GM21367 (cell line): ENCODE results near the gene FBXW8.
A peak's percentile ranks its signal among the peaks of the same experiment; 100 is the strongest.
"Not testable (repeated sequence)": the region's sequence is repeated elsewhere in the genome, so short reads cannot be mapped to it uniquely, and the experiment has no call there.

Source experiments
- ATAC-seq: cut with Tn5 transposase; IDR thresholded peaks from one replicate; pipeline ENCODE4 v1.9.1; 2021; ENCODE audit not compliant: unreplicated experiment

The FBXW8 gene

DNA sequence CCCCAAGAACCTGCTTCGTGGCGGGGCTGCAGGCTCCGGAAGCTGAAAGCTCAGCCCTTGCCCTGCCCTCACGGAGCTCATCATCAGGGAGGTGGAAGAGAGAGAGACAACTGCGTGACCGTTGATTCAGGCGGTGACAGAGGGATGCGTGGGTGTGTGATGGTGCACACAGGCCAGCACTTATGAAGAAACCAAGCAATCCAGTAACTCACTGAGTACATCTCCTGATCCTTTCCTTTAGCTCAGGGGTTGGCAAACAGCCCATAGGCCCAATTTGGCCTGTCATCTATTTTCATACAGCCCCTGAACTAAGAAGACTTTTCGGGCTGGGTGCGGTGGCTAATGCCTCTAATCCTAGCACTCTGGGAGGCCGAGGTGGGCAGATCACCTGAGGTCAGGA, 138.5 kb downstream of the FBXW8 start:
- ATAC-seq, result no peak

DNA sequence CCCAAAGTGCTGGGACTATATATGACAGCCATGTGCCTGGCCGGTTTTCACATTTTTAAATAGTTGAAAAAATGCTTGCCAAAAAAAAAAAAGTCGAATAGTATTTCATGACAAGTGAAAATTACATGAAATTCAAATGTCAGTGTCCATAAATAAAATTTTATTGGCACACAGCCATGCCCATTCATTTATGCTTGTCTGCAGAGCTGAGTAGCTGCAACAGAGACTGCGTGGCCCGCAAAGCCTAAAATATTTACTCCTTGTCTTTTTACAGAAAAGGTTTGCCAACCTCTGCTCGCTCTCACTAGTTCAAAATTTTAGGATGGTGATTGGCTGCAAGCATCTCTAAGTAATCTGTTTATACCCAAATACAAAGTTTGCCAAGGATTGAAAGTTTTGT, 139.3 kb downstream of the FBXW8 start:
- ATAC-seq, result no peak

DNA sequence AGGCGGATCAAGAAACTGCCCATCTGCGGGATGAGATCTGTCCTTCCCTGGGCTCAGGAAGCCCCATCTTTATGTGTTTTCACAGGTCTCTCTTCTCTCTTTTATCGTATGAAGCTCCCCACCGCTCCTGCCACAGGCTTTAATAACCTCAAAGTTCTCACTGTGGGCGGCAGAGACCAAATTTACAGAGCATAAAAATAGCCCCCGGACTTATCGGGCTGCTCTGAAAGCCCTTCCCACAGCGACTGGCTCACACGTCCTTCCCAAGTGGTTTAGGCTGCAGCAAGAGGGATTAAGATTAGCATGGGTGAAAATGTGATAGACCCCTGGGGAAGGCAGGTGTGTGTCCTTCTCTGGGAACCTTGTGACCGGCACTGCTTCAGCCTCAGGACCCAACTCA, 140.6 kb downstream of the FBXW8 start:
- no peak for ATAC-seq

DNA sequence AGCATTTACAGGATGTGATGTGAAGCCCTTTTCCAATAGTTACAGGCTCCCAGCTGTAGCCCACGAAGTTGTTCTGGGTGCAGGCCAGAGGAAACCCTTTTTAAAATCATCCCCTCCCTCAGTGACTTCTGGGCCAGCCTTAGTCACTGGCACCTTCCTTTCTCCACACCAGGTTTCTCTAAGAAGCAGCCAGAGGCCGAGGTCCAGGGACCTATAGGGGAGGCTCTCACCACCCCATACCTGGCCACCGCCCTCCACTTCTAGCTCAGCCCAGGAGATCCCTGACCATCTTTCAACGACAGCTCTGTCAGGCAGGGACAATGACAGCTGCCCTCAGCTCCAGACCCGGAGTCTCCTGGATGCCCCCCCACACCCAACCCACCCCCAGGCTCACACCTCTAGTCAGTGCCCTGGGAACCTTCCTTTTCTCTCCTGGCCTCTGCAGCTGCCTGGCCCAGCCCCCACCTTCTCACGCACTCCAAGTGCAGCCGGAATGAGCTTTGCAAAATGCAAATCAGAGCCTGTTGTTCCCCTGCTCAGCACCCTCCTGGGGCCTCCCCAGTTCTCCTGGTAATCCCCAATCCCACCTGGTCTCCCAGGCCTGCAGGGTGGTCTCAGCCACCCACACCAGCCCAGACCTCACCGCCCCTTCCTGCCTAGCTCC, 141.8 kb downstream of the FBXW8 start:
- ATAC-seq, result peak; percentile 64

- ATAC-seq, result no peak
These were observed 142.3 kb downstream of the FBXW8 start for GRCh38 chr12:117053050-117053400.

DNA sequence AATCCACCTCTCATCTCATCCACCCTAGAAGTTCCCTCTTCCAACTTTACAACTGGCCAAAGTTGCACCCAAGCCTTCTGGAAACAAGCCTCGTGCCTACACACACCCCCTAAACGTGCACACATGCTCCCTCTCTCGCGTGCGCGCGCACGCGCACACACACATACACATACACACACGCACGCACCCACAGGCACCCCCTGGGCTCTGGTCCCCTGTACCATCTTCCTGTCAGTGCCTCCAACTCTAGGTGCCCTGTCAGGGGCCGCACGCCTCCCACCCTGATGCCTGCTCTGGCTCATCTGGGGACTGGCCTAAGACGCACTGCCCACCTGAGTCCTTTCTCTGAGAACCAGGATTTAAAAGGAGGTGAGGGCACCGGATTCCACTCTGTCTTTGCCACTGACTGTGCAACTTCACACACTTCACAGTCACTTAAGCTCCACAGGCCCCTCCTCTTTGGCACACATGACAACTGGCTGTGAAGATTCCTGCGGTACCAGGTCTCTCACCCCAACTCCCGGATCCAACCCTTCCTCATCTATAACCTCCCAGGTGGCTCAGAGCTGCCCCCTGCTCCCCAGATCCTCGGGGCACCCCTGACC, 142.9 kb downstream of the FBXW8 start:
- no peak for ATAC-seq

DNA sequence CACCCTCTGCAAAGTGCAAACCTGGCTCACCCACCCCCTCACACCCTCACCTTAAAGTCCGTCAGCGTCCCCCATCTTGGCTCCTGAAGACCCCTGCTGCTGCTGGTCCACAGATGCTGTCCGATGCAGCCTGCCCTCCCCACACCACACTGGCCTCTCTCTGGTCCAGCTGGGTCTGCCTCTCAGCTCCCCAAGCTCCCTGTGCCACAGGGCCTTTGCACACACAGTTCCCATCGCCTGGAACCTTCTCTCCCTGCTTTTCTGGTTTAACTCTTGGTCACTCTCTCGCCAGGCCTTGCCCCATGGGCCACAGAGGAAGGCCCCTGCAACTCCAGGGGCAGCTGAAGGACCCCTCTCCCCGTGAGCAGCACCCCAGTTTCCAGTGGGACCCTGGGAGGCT, 143.5 kb downstream of the FBXW8 start:
- ATAC-seq, result no peak

GRCh38 chr12:117057626-117058025, 146.9 kb downstream of the FBXW8 start:
- ATAC-seq, result not testable (repeated sequence)

- no peak for ATAC-seq
These were observed 147.8 kb downstream of the FBXW8 start for GRCh38 chr12:117058442-117059072.

GRCh38 chr12:117059156-117059555, 148.4 kb downstream of the FBXW8 start:
- ATAC-seq, result no peak

GRCh38 chr12:117060246-117060928, 149.6 kb downstream of the FBXW8 start:
- no peak for ATAC-seq

DNA sequence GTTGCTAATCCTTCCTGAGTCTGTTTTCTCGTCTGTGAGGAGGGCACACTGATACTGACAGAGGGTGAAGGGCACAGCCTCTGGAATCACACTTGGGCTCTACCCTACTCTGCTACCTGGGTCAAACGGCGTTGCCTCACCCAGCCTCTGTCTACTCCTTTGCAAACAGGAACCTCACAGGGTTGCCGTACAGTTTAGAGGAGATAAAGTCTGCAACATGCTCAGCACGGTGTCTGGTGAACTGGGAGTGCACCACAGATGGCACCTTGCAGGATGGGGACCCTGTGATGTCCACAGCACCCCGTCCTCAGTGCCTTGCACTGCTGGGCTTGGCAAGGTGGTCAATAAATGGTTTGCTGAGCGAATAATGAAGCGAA, 150.2 kb downstream of the FBXW8 start:
- no peak for ATAC-seq

DNA sequence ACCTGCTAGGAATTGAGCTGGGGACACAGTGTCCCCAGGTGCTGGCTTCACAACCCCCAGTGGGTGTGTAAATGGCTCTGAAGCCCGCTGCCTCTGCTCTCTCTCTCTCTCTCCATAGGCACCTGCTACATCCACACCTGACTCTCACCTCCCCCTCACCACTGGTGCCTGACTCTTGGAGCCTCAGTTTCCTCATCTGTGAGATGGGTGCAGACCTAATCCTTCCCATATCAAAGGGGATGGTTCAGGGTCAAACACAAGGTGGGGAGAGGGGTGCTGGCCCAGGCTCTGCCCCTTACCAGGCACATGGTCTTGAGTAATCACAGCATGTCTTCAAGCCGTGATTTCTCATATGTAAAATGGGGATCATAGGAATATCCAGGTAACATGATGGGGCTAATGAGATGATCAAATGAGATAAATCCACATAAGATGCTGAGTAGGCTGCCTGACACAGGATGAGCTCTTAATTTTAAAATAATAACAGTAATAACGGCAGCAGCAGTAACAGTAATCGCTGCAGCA, 150.9 kb downstream of the FBXW8 start:
- ATAC-seq, result no peak

DNA sequence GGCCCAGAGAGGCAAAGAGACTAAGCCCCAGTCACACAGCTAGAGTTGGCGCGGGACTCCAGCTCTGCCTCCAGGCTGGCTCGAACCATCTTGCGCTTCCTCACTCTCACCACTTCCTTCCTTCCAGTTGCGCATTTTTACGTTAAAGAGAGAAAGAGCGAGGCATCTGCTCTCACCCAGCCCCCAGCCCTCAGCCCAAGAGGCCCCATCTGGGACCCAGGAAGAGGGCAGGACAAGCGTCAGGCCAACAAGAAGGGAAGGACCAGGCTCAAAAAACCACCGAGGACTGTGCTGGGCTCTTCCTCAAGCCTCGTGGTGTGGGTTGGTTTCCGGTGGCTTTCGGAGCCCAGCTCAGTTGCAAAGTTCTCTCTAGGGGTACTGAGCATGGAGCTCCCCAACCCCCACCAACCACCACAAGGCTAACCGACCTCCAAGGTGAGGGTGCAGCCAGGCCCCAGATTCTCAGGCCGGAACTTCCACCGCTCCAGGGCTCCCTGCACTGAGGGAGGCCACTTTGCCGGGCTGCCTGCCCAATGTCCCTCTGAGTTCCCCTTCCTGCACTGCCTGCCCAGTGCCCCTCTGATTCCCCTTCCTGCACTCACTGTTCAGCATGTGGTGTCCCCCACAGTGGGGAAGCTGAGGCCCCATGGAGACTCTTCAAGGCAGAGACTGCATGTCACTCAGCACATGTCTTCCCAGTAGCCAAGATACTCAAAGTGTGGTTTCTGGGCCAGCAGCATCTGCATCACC, 152.6 kb downstream of the FBXW8 start:
- ATAC-seq, result peak; percentile 62

- no peak for ATAC-seq
These were observed 153.3 kb downstream of the FBXW8 start for GRCh38 chr12:117064049-117064448.

GRCh38 chr12:117064596-117064995, 153.8 kb downstream of the FBXW8 start:
- no peak for ATAC-seq

DNA sequence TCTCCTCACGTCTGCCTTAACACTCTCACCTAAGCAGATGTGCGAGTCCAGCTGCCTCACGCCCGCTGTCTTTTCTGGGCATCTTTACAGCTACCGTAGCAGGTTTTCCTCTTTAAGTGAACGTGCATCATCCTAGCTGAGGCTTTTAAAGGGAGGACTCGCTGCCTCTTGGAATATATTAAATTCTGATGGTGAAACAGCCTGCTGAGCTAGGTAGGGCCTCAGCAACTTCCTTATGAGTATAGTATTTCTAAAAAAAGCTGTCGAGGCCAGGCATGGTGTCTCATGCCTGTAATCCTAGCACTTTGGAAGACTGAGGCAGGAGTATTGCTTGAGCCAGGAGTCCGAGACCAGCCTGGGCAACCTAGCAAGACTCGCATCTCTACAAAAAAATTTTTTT, 156.3 kb downstream of the FBXW8 start:
- no peak for ATAC-seq

DNA sequence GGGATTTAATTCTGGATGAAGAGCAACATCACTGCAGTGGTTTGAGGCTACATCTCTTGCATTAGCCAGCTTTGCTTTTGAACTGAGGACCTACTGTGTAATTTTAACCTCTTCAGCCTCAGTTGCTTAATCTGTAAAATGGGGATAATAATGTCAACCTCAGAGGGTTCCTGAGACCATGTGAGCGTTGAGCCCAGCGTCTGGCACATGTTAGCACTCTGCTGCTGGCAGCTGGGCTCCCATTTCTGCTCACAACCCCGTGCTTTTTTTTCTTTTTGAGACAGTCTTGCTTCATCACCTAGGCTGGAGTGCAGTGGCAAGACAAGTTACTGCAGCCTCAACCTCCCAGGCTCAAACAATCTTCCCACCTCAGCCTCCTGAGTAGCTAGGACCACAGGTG, 156.9 kb downstream of the FBXW8 start:
- ATAC-seq, result no peak

DNA sequence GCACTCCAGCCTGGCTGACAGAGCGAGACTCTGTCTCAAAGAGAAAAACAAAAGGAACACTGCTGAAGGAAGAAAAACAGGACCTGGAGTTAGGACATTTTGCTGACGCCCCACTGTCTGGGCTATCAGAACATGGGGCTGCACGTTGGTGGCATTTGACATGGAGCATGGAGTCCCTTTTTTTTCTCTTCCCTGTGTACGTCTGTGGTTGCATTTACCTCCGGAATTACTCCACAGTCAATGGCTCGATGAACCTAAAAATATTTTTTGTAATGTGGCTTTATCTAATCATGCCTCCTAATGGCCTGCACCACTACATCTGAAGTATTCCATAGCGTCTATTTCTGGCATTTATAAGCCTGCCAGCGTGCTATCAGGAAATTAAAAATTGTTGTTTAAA, 157.7 kb downstream of the FBXW8 start:
- no peak for ATAC-seq

DNA sequence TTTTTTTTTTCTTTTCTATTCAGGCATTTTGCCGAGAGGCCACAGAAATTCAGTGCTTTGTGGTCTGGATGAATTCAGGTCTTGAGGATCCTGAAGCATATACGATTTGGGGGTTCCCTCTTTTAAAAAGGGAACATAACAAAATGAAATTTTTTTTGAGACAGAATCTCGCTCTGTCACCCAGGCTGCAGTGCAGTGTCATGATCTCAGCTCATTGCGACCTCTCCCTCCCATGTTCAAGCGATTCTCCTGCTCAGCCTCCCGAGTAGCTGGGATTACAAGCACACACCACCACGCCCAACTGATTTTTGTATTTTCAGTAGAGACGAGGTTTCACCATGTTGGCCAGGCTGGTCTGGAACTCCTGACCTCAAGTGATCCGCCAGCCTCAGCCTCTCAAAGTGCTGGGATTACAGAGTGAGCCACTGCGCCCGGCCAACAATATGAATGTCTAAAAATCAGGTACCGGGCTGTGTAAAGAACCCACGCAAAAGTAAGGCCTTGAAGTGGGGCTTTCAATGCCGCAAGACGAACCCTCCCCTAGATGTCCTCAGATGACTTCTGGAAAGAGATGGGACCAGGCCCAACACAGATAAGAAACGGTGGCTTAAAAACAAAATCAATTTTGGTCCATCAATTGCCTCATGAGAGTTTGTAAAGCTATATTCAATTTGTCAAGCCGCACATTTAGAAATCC, 158.5 kb downstream of the FBXW8 start:
- ATAC-seq, result no peak
